ENCODE data around the gene SSBP2.

DNA sequence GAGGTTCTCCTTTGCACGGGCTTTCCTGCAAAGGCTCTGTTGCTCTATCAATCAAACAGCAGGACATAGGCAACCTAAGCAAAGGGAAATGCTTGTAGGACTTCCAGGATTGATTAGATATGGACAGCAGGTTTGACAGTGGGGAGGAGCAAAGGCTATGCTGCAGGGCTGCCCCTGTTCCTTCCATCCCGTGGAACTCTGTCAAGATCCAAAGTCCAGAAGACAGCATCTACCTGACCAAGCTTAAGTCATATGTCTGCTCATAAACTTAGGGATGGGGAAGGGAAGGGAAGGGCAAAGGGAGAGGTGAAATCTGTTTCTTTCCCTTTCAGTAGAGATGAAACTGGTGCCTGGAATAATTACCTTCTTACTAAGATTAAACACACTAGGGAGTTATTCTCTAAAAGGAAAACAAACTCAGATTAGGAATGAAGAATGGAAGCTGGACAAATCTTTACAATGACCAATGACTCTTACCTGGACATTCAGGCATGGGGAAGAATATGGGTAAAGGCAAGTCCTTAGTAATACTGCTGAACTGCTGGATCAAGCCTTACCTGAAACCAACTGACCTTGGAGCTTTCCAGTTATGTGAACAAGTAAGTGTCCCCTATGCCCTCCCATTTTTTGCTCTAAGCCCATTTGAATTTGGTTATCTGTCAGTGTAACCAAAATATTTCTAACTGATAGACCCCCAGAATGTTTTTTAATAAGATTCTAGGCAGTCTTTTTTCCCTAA is 348.5 kb downstream of the SSBP2 start:
- TF ChIP-seq, protein P1, sequence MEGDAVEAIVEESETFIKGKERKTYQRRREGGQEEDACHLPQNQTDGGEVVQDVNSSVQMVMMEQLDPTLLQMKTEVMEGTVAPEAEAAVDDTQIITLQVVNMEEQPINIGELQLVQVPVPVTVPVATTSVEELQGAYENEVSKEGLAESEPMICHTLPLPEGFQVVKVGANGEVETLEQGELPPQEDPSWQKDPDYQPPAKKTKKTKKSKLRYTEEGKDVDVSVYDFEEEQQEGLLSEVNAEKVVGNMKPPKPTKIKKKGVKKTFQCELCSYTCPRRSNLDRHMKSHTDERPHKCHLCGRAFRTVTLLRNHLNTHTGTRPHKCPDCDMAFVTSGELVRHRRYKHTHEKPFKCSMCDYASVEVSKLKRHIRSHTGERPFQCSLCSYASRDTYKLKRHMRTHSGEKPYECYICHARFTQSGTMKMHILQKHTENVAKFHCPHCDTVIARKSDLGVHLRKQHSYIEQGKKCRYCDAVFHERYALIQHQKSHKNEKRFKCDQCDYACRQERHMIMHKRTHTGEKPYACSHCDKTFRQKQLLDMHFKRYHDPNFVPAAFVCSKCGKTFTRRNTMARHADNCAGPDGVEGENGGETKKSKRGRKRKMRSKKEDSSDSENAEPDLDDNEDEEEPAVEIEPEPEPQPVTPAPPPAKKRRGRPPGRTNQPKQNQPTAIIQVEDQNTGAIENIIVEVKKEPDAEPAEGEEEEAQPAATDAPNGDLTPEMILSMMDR (conservative IDR thresholded peaks at IDR 0.05 in 1 of 2, IDR thresholded peaks at IDR 0.05 in 1 of 2; ENCODE audit: low read depth in 1 of 2, low read length in 2 of 2), result no peak
- no peak for TF ChIP-seq EZH2 (IDR thresholded peaks at IDR 0.05; ENCODE audit: low read length, missing control alignments)
